Choroid plexus epithelial cell (primary cell): ENCODE data around the gene CYP46A1.

Experiments used
- DNase-seq: peaks from one replicate; pipeline ENCODE4 v3.0.0-alpha.2; 2010; ENCODE audit warnings: low read depth
- H3K4me3 ChIP-seq: 2 replicates; pipeline ENCODE4 v1.5.1; 2011; ENCODE audit warnings: low read depth, mild to moderate bottlenecking, control low read depth, low read length, moderate library complexity
- CTCF ChIP-seq: conservative IDR thresholded peaks from 2 replicates; pipeline ENCODE4 v1.5.1; 2011; ENCODE audit warnings: low read depth, mild to moderate bottlenecking, control low read depth, inconsistent platforms, low read length, moderate library complexity

CYP46A1 gene

DNA sequence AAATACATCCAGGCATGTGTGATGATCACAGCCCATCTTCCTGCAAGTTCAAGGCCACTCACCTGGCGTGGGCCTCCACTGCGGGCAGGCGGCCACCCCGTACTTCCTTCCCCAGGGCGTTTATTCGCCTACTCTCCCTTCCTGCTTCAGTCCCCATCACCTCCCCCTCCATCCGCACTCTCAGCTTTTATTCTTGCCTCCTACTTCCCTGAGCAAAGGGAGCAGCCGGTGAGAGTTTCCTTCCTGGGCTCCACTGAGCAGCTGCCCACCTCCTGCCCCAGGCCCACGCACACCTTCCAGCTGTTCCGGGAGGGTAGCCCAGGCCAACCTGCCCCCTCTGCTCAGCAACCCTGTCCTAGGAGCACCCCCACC, 4.1 kb downstream of the CYP46A1 start:
- no peak for DNase-seq
- H3K4me3 ChIP-seq, result no peak overlapping the region
- no peak for TF ChIP-seq CTCF

GRCh38 chr14:99688629-99689028, 4.5 kb downstream of the CYP46A1 start:
- no peak overlapping the region for H3K4me3 ChIP-seq
- no peak for TF ChIP-seq CTCF
- no peak for DNase-seq

DNA sequence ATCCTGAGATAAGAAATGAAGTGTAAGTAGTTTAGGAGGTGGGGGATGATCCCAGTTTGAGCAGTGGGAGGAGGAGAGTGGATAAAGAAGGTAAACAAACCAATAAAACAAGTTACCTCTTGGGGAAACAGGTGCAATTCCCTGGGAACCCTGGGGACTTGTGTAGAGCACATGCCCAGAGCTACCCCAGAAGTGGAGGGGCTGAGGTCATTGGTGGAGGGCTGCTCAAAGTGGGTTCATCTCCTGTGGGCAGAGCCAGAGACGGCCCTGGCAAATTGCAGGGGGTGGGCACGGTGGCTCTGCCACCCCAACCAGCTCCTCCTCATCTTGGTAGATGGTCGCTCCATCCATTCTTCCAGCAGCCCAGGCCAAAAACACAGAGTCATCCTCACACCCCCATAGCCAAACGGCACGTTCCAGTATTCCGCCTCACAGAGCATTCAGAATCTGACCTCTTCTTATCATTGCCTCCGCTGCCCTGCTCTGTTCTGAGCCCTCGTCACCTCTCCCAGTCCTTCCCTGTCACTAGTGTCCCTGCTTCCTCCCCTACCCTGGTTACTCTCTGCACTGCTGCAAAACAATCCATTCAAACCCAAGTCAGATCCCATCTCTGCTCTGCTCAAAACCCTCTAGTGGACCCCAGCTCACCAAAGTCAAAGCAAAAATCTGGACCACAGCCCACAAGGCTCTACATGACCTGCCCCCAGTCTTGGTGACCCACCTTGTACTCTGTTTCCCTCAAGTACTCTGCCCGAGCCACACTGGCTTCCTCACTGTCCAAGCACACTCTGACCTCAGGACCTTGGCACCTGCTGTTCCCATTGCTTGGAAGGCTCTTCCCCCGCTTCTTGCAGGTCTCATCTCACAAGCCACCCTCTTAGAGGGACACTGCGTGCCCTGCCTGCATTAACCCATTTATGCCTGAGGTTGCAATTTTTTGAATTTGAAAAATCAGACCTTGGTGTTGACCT, 5.5 kb downstream of the CYP46A1 start:
- no peak overlapping the region for H3K4me3 ChIP-seq
- no peak for DNase-seq
- no peak for TF ChIP-seq CTCF

- no peak for DNase-seq
- no peak overlapping the region for H3K4me3 ChIP-seq
- no peak for TF ChIP-seq CTCF
These were observed 6.5 kb downstream of the CYP46A1 start for GRCh38 chr14:99690636-99691035.

DNA sequence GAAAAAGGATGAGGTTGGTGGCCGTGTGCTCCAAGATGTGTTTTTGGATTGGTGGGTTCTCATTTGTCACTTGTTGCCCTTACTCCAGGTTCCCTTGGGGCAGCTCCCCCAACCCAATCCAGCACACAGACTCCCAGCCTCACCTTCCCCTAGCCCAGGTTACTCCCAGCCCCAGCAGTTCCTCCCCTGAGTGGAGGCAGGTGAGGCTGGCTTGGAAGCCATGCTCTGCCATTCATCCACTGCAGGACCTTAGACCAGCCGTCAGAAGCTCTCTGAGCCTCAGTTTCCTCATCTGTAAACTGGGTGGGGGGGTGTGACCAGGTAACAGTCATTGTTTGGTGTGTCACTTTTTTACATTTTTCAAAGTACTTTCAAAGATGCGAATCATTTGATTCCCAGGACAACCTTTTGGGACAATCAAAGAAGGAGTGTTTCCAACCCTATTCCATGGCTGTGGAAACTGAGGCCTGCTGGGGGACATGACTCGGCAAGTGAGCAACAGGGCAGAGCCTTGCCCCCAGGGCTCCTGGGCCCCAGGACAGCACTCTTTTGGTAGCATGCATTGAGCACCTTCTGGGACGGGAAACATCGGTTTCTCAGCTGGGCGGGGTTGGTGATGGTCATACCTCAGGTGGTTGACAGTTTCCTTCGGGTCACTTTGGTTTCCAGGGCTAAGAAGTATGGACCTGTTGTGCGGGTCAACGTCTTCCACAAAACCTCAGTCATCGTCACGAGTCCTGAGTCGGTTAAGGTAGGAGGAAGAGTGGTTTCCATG, 7.2 kb downstream of the CYP46A1 start:
- TF ChIP-seq CTCF, result no peak
- no peak for DNase-seq
- H3K4me3 ChIP-seq, result no peak overlapping the region

DNA sequence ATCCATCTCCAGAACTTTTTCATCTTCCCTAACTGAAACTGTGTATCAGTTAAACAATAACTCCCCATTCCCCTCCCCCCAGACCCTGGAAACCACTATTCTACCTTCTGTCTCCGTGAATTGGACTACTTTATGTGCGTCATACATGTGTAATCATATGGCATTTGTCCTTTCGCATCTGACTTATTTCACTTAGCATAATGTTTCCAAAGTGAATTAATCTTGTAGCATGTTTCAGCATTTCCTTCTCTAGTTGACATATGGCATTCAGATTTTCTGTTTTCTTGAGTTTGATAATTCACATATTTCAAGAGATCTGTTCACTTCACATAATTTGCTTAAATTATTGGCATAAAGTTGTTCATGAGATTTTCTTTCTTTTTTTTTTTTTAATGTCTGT, 9.8 kb downstream of the CYP46A1 start:
- H3K4me3 ChIP-seq, result no peak overlapping the region
- DNase-seq, result no peak
- no peak for TF ChIP-seq CTCF
